GM12801 (cell line): ENCODE results near the gene IFT81.

Experiments
- TF ChIP-seq, protein P1 (sequence below): IDR thresholded peaks from one replicate; pipeline ENCODE4 v1.5.1; 2011; ENCODE audit warnings: control low read depth; ENCODE audit not compliant: insufficient read length; ENCODE audit errors: extremely low read depth

IFT81 gene

DNA sequence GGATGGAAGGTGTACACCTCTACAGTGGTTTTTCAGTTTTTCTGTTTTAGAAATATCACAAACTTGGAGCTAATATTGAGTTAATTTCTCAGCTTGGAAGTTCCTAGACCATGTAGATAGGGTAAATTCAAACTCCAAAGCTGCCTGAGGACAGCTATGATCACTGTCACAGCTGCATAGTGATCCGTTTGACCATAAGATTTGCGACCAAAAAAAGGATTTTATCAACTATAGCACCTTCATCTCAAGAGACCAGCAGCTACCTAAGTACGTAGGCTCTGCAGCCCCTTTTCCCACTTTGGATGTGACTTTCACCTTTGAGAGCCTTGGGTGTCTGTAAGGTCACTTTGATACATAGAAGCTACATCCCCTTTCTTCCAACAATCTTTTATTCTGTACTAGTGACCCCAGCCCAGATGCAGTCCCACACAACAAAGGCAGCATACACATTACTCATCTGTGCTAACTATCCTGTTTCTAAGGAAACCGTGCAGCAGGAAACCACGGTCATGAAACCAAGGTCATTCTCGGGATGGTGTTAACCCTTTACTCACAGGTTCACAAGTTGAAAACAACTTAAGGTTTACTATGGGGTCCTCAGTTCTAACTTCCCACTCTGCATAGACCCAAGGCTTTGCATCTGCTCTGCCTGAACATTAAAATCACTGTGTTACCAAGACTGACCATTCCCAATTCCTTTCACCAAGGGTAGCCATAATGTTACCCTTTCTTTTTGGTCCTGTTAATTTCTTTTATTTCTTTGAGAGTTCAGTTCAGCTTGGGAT is 75.4 kb downstream of the IFT81 start:
- TF ChIP-seq, protein P1, sequence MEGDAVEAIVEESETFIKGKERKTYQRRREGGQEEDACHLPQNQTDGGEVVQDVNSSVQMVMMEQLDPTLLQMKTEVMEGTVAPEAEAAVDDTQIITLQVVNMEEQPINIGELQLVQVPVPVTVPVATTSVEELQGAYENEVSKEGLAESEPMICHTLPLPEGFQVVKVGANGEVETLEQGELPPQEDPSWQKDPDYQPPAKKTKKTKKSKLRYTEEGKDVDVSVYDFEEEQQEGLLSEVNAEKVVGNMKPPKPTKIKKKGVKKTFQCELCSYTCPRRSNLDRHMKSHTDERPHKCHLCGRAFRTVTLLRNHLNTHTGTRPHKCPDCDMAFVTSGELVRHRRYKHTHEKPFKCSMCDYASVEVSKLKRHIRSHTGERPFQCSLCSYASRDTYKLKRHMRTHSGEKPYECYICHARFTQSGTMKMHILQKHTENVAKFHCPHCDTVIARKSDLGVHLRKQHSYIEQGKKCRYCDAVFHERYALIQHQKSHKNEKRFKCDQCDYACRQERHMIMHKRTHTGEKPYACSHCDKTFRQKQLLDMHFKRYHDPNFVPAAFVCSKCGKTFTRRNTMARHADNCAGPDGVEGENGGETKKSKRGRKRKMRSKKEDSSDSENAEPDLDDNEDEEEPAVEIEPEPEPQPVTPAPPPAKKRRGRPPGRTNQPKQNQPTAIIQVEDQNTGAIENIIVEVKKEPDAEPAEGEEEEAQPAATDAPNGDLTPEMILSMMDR, result no peak

DNA sequence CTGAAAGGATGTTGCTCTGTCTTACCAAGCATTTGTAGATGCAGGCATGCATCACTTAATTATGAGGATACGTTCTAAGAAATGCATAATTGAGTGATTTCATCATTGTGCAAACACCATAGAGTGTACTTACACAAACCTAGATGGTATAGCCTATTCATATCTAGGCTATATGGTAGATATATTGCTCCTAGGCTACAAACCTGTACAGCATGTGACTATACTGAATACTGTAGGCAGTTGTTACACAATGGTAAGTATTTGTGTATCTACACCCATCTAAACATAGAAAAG is 75.9 kb downstream of the IFT81 start:
- TF ChIP-seq, protein P1, result no peak

DNA sequence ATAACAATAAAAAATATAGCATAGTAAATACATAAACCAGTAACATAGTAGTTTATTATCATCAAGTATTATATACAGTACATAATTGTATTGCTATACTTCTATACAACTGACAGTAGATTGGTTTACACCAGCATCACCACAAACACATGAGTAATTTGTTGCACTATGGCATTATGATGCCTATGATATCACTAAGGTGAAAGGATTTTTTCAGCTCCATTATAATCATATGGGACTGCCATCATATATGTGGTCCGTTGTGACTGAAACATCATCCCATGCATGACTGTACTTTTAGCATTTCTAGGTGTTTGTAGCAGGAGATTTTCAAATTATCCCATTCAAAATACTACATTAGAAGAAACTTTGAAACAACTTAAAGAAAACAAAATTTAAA is 77.8 kb downstream of the IFT81 start:
- TF ChIP-seq, protein P1, result no peak

DNA sequence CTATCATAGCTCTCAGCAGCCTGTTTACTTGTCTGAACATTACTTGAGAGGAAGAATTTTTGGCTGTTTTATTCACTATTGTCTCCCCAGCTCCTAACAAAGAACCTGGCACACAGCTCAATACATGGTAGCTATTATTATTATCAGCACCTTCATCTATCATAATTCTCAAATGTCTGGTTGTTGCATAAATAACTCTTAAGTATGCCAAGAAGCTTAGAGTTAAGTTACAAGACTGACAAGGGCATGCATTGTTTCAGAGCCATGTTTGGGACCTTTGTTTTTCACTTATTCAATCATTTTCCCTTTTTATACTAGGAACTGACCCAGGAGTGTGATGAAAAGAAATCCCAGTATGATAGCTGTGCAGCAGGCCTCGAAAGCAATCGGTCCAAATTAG is 79.4 kb downstream of the IFT81 start:
- TF ChIP-seq, protein P1, result no peak

DNA sequence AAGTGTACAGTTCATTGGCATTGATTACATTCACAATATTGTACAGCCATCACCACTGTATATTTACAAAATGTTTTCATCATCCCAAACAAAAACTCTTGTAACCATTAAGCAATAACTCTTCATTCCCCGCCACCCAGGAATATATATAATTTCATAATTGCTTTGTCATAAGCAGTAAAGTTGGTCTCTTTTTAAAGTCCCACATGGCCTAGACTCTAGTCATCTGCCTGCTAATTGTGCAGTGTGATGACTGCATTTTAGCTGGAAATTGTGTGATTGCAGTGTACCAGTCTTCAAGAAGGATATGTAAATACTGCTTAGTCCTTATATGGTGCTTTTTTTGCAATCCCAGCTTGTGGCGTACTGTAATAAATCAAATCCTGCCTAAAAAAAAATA is 81.8 kb downstream of the IFT81 start:
- TF ChIP-seq, protein P1, result no peak

DNA sequence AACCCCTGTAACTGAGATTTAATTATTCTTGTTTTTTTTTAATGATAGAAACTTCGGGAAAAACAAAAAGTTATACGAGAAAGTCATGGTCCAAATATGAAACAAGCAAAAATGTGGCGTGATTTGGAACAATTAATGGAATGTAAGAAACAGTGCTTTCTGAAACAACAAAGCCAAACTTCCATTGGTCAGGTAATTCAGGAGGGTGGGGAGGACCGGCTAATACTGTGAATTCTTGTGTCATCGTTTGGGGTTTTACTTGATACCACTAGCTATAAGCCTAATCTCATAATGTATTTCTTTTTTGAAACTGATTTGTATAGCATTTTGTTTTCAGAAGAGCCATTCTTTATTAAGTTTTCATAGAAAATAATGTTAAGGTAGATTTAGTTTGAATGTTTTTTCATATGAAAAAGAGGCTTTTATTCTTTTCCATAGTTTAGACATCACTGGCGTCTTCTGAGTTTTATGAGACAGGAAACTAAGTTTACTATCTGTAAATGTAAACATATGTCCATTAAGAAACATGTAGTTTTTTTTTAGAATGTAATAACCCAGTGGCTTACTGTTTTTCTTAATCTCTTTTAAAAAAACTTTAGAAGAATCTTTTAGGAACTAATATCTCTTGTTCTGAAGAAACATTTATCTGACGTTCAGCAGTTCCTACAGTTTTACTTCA is 94.0 kb downstream of the IFT81 start:
- TF ChIP-seq, protein P1, result no peak

DNA sequence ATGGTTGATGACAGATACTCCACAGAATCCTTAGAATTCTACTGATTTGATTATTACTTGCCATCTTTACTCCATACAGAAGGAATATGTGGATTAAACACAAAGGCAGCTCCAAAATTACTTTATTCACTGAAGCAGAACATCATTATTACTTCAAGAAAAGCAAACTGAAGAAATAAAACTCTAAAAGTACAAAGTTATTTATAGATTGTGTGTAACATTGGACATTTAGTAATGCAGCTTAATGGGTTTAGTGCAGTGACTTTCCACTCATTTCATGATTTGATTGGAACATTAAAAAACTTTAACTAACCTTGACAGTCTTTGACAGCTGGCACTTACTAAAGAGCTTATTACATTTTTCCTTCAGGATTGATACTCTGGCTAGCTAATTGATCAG is 97.9 kb downstream of the IFT81 start:
- TF ChIP-seq, protein P1, result no peak
